IPS DF 4.7 (cell line): Measurements from ENCODE around the gene KHDRBS1.
"Not testable (repeated sequence)": the region's sequence is repeated elsewhere in the genome, so short reads cannot be mapped to it uniquely, and the experiment has no call there.

Experiments
- DNase-seq: peaks from one replicate; pipeline ENCODE4 v3.0.0-alpha.2; 2013; ENCODE audit warnings: low spot score; ENCODE audit errors: extremely low read depth

KHDRBS1 gene

DNA sequence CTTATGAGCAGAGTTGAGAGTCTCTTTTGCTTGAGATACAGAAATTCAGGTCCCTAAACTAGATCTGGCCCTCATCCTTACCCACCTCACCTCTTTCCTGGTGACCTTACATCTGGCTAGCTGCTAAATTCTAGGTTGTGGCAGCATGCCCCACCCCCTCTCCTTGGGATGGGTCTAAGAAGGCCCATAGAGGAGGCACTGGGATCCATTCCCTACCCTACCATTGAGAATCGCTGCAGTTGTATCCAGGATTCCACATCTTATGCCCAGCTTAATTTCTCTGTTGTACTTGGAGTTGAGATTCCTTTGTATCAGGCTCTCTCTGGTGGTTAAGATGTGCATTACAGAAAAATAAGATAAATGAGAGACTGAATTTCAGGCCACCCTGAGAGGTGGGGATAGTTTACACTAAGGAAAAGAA lies 49.6 kb downstream of the KHDRBS1 start:
- DNase-seq, result no peak

DNA sequence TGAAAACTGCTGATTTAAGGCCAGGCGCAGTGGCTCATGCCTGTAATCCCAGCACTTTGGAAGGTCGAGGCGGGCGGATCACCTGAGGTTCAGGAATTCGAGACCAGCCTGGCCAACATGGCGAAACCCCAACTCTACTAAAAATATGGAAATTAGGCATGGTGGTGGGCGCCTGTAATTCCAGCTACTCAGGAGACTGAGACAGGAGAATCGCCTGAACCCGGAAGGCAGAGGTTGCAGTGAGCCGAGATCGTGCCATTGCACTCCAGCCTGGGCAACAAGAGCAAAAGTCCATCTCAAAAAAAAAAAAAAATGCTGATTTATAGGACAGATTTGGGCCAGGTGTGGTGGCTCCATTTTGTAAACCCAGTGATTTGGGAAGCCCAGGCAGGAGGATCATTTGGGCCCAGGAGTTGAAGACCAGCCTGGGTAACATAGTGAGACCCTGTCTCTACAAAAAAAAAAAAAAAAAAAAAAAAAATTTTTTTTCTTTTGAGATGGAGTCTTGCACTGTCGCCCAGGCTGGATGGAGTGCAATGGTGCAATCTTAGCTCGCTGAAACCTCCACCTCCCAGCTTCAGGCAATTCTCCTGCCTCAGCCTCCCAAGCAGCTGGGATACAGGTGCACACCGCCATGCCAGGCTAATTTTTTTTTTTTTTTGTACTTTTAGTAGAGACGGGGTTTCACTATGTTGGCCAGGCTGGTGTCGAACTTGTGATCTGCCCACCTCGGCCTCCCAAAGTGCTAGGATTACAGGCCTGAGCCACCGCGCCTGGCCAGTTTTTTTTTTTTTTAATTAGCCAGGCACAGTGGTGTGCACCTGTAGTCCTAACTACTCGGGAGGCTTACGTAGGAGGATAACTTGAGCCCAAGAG lies 52.2 kb downstream of the KHDRBS1 start:
- not testable (repeated sequence) for DNase-seq

DNA sequence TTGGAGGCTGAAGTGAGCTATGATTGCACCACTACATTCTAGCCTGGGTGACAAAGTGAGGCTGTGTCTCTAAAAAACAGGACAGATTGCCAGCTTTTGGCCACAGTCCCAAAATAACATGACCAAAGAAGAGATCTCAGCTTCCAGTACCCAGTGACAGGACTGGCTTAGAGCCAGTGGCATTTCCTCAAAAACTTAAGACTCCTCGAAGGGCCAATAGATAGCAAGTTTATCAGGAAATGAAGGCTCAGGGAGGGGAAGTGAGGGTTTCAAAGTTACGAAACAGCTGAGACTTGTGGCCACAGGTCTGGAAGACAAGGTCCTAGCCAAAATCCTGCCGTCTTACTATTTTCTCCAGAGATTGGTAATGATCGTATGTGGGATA lies 52.8 kb downstream of the KHDRBS1 start:
- DNase-seq, result no peak

DNA sequence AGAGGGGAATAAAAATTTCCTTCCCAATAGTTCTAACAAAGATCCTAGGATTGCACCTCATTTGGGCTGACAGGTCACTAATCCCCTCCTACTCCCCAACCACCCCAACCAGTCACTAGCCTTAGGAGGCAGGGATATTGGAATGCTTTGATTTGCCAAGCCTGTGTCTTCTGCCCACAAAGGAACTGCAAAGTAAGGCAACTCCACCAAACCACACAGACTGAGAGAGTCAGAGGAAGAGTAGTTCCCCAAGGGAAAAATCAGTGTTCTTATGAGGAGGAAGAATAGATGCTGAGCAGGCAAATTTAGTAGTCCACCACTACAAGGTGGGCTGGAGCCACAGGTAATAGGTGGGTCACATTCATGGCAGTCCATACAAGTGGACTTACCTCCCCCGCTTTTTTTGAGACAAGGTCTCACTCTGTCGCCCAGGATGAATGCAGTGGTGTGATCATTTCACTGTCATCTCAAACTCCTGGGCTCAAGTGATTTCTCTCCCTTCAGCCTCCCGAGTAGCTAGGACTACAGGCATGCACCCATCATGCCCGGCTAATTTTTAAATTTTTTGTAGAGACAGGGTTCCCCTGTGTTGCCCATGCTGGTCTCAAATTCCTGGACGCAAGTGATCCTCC lies 55.4 kb downstream of the KHDRBS1 start:
- no peak for DNase-seq

DNA sequence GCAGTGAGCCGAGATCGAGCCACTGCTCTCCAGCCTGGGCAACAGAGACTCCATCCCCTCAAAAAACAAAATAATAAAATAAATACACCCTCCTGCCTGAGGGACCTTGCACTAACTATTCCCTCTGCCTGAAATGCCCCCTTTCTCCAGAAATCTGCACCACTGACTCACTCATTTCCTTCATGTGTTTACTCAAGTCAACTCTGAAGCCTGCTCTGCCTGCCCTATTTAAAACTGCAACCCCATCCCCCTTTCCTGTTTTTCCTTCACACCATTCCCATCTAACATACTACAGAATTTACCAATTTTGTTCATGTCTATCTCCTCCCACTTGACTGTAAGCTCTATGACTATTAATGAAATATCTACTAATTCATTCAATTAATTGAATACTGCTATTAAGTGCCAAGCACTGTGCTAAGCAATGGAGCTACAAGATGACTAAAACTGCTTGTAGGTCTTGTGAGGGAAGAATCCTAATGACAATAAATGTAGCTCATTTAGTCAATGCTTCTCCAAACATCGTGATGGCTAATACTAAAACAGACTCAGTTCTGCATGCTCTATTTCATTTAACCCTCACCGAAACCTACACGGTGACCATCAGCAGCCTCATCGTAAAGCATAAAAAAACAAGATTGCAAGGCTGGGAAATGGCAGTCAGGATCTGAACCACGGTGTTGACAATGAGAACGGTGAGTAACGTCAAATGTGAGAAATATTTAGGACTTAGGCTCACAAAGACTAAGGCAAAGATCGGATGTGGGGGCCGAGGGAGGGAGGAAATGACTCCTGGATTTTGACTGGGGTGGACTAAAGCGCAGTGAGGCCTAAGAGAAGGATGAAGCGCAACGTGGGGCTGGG lies 58.3 kb downstream of the KHDRBS1 start:
- DNase-seq, result no peak

DNA sequence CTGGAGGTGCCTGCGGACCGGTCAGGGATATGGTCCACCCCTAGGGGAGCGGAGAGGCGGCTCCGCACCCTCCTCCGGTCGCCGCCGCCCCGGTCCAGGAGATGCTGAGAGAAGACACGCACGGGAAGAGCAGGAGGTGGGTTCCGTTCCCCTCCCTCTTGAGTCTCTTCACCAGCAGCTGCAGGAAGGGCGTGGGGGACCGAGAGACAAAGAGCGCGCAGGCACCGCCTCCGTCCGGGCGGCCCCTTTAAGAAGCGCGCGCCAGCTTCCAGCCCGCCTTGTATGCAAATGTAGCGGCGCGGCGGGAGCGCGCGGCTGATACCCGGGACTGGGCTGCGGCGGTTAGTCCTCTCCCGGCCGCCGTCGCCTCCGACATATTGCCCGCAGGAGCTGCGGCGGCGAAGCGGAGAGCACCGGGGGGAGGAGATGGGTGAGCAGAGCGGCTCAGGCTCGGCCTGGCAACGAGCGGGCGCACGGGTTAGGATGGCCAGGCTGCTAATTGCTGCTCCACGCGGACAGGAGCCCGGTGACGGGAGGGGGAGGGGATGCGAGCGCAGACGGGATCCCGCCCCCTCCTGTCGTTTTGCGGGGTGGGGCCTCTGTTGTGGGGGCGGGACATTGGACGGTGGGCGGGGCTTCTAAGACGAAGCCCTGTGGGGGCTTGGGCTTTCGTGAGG lies 59.1 kb downstream of the KHDRBS1 start, which contains the start of gene TMEM39B:
TMEM39B (plus strand) TSS at position 318 of the 677 bp plus-strand sequence; CDS start at position 427, 109 bp downstream.
- DNase-seq, result no peak

DNA sequence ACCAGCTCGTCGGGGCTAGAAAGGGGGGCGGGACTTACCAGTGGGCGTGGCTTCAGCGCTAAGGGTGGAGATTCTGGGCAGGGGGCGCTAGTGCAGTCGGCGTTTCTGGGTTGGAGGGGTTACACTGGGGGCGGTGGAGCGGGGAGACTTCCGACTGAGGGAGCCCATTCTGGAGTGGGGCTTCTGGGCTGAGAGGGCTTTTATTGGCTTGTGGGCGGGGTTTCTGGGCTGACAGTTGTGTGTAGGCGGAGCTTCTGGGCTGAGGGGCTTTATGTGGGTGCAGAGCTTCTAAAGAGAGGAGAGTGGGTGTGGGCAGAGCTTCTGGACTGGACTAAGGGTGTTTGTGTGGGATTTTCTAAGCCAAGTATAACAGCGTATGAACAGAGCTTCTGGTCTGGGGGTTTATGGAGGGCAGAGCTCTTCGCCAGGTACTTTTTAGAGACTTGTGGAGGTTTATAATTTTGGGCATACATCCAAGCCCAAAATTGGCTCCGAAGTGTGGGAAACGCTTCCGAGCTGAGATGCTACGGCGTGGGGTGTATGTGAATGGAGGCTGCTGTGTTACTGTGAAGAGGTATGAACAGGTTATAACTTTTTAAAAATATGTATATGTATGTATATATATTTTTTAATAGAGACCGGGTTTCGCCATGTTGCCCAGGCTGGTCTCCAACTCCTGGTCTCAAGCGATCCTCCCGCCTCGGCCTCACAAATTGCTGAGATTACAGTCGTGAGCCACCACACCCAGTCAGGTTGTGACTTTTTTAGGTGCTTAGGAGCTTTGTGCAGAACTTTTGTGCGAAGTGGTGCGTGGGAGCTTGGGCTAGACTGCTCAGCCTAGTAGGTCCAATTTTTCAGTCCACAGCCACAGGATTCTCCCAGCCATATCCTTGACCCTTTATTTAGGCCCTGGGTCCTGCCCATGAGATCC lies 59.9 kb downstream of the KHDRBS1 start:
- peak; percentile 84 for DNase-seq

DNA sequence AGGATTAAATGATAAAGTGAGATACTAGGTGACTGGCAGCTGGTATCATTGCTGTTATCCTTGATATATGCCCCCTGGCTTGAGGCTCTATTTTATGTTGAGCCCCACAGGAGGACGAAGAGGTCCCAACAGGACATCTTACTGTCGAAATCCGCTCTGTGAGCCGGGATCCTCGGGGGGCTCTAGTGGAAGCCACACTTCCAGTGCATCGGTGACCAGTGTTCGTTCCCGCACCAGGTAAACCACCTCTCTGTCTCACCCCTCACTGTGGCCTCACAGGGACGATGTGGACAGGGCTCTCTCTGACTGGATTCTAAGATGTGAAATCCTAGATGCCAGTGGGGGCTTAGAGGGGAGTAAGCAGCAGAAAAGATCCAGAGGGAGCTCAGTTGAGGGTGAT lies 61.2 kb downstream of the KHDRBS1 start:
- no peak for DNase-seq

DNA sequence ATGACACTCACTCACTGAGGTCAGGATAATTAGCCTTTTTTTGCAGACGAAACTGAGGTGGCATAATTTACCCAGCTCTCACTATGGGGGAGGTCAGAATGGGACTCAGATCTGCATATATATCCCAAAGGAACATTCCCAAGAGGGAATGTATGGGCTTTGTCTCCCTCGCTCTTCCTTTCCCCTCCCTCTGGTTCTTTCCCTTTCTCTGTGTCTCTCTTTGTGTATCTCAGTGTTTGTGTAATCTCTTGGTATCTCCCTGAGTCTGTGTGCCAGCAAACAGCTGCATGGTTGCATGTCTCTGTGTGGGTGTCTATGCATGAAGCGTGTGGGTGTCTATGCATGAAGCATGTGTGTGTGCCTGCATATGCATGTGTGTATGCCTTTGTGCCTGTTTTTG lies 63.8 kb downstream of the KHDRBS1 start:
- no peak for DNase-seq

DNA sequence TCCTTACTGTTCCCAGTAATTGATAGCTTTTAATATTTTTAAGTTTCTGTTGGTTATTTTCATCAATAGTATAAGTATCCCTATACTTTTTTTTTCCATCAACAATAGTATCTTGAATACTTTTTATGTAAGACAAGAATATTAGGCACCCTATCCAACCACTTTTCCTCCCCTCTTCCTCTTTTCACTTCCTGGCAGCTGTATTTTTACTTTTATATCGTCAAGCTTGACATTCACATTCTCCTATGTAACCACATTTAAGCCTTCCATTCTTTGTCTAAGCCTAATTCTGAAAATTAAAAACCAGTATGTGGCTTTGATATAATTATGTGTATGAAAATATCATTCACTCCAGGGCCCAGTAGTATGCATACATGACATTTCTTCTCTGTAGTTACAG lies 68.4 kb downstream of the KHDRBS1 start:
- DNase-seq, result no peak

DNA sequence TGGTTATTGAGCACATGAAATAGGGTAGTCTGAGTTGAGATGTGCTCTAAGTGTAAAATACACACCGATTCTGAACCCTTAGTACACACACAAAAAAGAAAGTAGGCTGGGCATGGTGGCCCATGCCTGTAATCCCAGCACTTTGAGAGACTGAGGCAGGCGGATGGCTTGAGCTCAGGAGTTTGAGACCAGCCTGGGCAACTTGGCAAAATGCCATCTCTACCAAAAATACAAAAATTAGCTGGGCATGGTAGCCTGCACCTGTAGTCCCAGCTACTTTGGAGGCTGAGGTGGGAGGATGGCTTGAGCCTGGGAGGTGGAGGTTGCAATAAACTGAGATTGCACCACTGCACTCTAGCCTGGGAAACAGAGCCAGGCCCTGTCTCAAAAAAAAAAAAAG lies 72.7 kb downstream of the KHDRBS1 start:
- DNase-seq, result not testable (repeated sequence)

DNA sequence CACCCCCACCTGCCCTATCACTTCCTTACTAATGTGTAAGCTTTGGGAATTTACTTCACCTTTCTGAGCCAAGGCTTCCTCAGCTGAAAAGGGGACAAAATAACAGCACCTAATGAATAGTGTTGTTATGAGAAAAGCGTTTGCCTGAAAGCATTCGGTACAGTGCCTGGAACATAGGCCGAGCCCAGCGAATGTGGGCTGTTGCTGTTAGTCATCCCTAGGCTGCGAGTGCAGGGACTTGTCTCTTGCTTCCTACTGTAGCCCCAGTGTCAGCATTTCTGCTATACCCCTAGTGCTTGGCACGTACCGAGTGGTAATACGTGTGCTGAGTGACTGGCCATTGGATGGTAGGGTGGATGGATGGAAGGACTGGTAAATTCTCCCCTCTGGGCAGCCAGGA lies 77.5 kb downstream of the KHDRBS1 start:
- DNase-seq, result no peak

DNA sequence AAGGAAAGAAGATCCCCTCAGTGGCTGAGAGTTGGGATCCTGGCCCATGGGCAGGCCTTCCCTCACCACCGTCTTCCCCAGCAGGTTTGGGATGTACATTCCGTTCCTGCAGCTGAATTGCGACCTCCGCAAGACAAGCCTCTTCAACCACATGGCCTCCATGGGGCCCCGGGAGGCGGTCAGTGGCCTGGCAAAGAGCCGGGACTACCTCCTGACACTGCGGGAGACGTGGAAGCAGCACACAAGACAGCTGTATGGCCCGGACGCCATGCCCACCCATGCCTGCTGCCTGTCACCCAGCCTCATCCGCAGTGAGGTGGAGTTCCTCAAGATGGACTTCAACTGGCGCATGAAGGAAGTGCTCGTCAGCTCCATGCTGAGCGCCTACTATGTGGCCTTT lies 77.9 kb downstream of the KHDRBS1 start:
- DNase-seq, result no peak
